HepG2 (cell line): ENCODE results near the gene ATR. TPM values are rescaled to one million over a fixed set of nuclear protein-coding genes. Genes with fewer than 3 reads are reported as not detected.
A peak's percentile ranks its signal among the peaks of the same experiment; 100 is the strongest.

ENCODE experiments used
- ARNT2 ChIP-seq: sonication (generic); formaldehyde crosslinking; IDR thresholded peaks from 2 replicates; pipeline ENCODE4 v1.8.0; 2022; ENCODE audit warnings: mild to moderate bottlenecking, low read depth, missing genetic modification reagents, moderate library complexity
- ATRX ChIP-seq: sonication (generic); formaldehyde crosslinking; IDR thresholded peaks from 2 replicates; pipeline ENCODE4 v1.4.0; 2020; ENCODE audit warnings: missing genetic modification reagents, borderline replicate concordance
- ELK4 ChIP-seq: sonication (generic); formaldehyde crosslinking; IDR thresholded peaks from 2 replicates; pipeline ENCODE4 v1.9.0; 2021; ENCODE audit warnings: missing genetic modification reagents, borderline replicate concordance
- FIP1L1 ChIP-seq: fragments of 200-400 bp; formaldehyde crosslinking; IDR thresholded peaks from 2 replicates; pipeline ENCODE4 v1.6.1; 2018; ENCODE audit warnings: low read depth, mild to moderate bottlenecking, low read length, moderate library complexity, borderline replicate concordance; ENCODE audit not compliant: insufficient read depth
- GTF2F1 ChIP-seq: fragments of 150-350 bp; IDR thresholded peaks from 2 replicates; pipeline ENCODE4 v1.6.1; 2014; ENCODE audit warnings: low read length
- HDAC2 ChIP-seq: sonication (generic); formaldehyde crosslinking; IDR thresholded peaks from 2 replicates; pipeline ENCODE4 v1.4.0; 2020; ENCODE audit warnings: missing genetic modification reagents
- HIVEP1 ChIP-seq: sonication (generic); formaldehyde crosslinking; IDR thresholded peaks from 2 replicates; pipeline ENCODE4 v1.4.0; 2020; ENCODE audit warnings: mild to moderate bottlenecking, missing genetic modification reagents
- IRF1 ChIP-seq: sonication (generic); formaldehyde crosslinking; IDR thresholded peaks from 2 replicates; pipeline ENCODE4 v1.4.0; 2020; ENCODE audit warnings: low read depth, mild to moderate bottlenecking, missing genetic modification reagents
- KLF9 ChIP-seq: IDR thresholded peaks from 2 replicates; pipeline ENCODE4 v1.6.1; 2016; ENCODE audit warnings: low read depth
- MAZ ChIP-seq, 2 experiments: sonication (generic) in 1 of 2; formaldehyde crosslinking in 1 of 2; IDR thresholded peaks; 2 replicates each; pipeline versions ENCODE4 v1.5.0 to v1.6.1; 2012 to 2020; ENCODE audit warnings: low read depth in 2 of 2, mild to moderate bottlenecking in 2 of 2, borderline replicate concordance in 1 of 2, improper control_type of control experiment in 1 of 2, low read length in 1 of 2, missing genetic modification reagents in 1 of 2, moderate library complexity in 1 of 2
- NCOR1 ChIP-seq: fragments of 200-600 bp; sonication (generic); IDR thresholded peaks from 2 replicates; pipeline ENCODE4 v1.7.0; 2017; ENCODE audit warnings: antibody characterized with exemption, low read length, borderline replicate concordance
- NFE2L1 ChIP-seq: sonication (generic); formaldehyde crosslinking; IDR thresholded peaks from 2 replicates; pipeline ENCODE4 v1.4.0; 2020; ENCODE audit warnings: missing genetic modification reagents, mild to moderate bottlenecking, borderline replicate concordance
- NR2F2 ChIP-seq: IDR thresholded peaks from 2 replicates; pipeline ENCODE4 v1.6.1; 2012; ENCODE audit warnings: low read depth, inconsistent platforms, borderline replicate concordance
- POGZ ChIP-seq: sonication (generic); formaldehyde crosslinking; IDR thresholded peaks from 2 replicates; pipeline ENCODE4 v1.4.0; 2020; ENCODE audit warnings: mild to moderate bottlenecking, missing genetic modification reagents
- SAP130 ChIP-seq: IDR thresholded peaks from 2 replicates; pipeline ENCODE4 v1.6.1; 2016; ENCODE audit warnings: low read depth
- SOX13 ChIP-seq, 3 experiments: fragments of 450-650 bp in 1 of 3; sonication (generic) in 1 of 3; formaldehyde crosslinking in 1 of 3; IDR thresholded peaks in 2 of 3; conservative IDR thresholded peaks in 1 of 3; 2 replicates each; pipeline versions ENCODE4 v1.5.0 to v1.6.1; 2016 to 2020; ENCODE audit warnings: antibody characterized with exemption in 1 of 3, mild to moderate bottlenecking in 1 of 3, missing compliant biosample characterization in 1 of 3, missing genetic modification reagents in 1 of 3, moderate library complexity in 1 of 3
- SRY ChIP-seq: sonication (generic); formaldehyde crosslinking; IDR thresholded peaks from 2 replicates; pipeline ENCODE4 v1.8.0; 2022; ENCODE audit warnings: mild to moderate bottlenecking, missing genetic modification reagents
- ZFAT ChIP-seq: sonication (generic); formaldehyde crosslinking; conservative IDR thresholded peaks from 2 replicates; pipeline ENCODE4 v1.8.1; 2023; ENCODE audit warnings: missing genetic modification reagents, inconsistent platforms
- ZFP36L1 ChIP-seq: sonication (generic); formaldehyde crosslinking; IDR thresholded peaks from 2 replicates; pipeline ENCODE4 v1.8.0; 2022; ENCODE audit warnings: mild to moderate bottlenecking, missing genetic modification reagents, moderate library complexity
- ZNF180 ChIP-seq: sonication (generic); formaldehyde crosslinking; IDR thresholded peaks from 2 replicates; pipeline ENCODE4 v1.4.0; 2020; ENCODE audit warnings: low read depth, missing genetic modification reagents, borderline replicate concordance
- ZNF556 ChIP-seq: sonication (generic); formaldehyde crosslinking; IDR thresholded peaks from 2 replicates; pipeline ENCODE4 v1.4.0; 2020; ENCODE audit warnings: mild to moderate bottlenecking, missing genetic modification reagents, borderline replicate concordance
- ZZZ3 ChIP-seq: sonication (generic); formaldehyde crosslinking; IDR thresholded peaks from 2 replicates; pipeline ENCODE4 v1.4.0; 2020; ENCODE audit warnings: missing genetic modification reagents, mild to moderate bottlenecking, borderline replicate concordance
- polyA plus RNA-seq, 8 experiments: library from polyadenylated mRNA; depleted of rRNA in 3 of 8; stranded (reverse) in 7 of 8; unstranded in 1 of 8; fragments of >200 nt; fragmentation: Illumina TruSeq in 4 of 8; extraction: Trizol in 4 of 8; gene quantifications; 2 replicates each; pipeline versions ENCODE4 v1.2.1 to v1.2.3, GENCODE V29; 2011 to 2016; ENCODE audit warnings: low read depth in 4 of 8, missing spikeins in 1 of 8, mixed read lengths in 1 of 8; ENCODE audit not compliant: insufficient read depth in 1 of 8
- total RNA-seq, 5 experiments: library from RNA; depleted of rRNA; stranded (reverse); fragments of >200 nt; fragmentation: Illumina TruSeq; extraction: Trizol; gene quantifications; 2 replicates each; pipeline ENCODE4 v1.2.3, GENCODE V29; 2016; ENCODE audit warnings: low read depth in 1 of 5
- TF ChIP-seq, protein P1 (sequence below): sonication (generic); formaldehyde crosslinking; IDR thresholded peaks from 2 replicates; pipeline ENCODE4 v1.5.0; 2020; ENCODE audit warnings: missing genetic modification reagents
- TF ChIP-seq, protein P2 (sequence below): sonication (generic); formaldehyde crosslinking; IDR thresholded peaks from 2 replicates; pipeline ENCODE4 v1.4.0; 2020; ENCODE audit warnings: missing genetic modification reagents

Gene ATR
- total and polyA plus RNA-seq, 2 of the 13 experiments (the other 11 are each of a cell fraction or from before 2014, with no cell fraction given), result 6.6 to 17.0 TPM

DNA sequence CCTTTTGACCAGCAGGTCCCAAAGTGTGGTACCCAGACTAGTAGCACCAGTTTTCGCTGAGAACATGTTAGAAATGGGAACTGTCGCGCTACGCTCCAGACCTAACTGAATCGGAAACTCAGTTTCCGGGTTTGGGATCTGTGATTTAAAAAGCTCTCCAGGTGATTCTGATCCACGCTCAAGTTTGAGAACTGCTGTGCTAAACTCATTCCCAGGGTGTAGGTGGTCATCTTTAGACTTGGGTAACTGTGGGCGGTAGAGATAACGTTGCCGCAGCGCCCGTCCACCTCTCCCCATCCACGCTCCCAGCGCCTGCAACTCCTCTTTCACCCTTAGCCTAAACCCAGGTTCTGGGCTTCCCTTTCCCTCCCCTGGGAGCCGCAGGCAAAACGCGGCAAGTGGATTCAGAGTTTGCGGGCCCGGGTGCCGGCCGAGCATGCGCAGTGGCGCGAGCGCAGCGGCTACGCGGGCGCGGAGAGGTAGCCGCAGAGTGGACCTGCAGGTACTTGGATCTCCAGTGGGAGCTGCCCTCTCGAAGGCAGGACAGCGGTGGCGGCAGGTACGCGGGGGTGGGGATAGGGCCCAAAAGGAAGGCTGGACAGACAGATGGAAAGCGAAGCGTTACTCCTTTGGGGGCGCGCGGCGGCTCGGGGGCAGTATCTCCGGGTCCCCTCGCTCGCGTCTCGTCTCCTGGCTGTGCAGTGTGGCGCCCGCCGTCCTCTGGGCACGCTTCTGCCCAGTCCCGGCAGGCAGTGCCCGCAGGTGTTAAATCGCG lies 17.6 kb upstream of the ATR start, which contains the start of gene PLS1 (continued):
- TF ChIP-seq, protein P1, sequence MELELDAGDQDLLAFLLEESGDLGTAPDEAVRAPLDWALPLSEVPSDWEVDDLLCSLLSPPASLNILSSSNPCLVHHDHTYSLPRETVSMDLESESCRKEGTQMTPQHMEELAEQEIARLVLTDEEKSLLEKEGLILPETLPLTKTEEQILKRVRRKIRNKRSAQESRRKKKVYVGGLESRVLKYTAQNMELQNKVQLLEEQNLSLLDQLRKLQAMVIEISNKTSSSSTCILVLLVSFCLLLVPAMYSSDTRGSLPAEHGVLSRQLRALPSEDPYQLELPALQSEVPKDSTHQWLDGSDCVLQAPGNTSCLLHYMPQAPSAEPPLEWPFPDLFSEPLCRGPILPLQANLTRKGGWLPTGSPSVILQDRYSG, result no peak
- TF ChIP-seq POGZ (CRISPR knock-in tag), result peak; percentile 93
- TF ChIP-seq GTF2F1, result no peak
- peak; percentile 82 for TF ChIP-seq SRY (CRISPR knock-in tag)
- peak; percentile 87 for TF ChIP-seq SAP130 (CRISPR knock-in tag)
- TF ChIP-seq ZNF180 (CRISPR knock-in tag), result no peak
- no peak for TF ChIP-seq ZFP36L1 (CRISPR knock-in tag)
- no peak for TF ChIP-seq ZZZ3 (CRISPR knock-in tag)
- TF ChIP-seq KLF9 (CRISPR knock-in tag), result no peak
- TF ChIP-seq IRF1 (CRISPR knock-in tag), result no peak
- peak; percentile 43; the same call in 1 of the 2 replicates for TF ChIP-seq SOX13 (IDR thresholded peaks at IDR 0.05)
- TF ChIP-seq SOX13 (CRISPR knock-in tag; conservative IDR thresholded peaks at IDR 0.05 in 1 of 2, IDR thresholded peaks at IDR 0.05 in 1 of 2), result peak in 1 of 2 experiments; percentile 47; a peak in 2 of 4 replicates
- TF ChIP-seq NR2F2, result no peak
- TF ChIP-seq NFE2L1 (CRISPR knock-in tag), result 0 out of 2 replicates have a peak, but pooled peaks have one; percentile 22
- peak; percentile 90 for TF ChIP-seq HDAC2 (CRISPR knock-in tag)
- no peak for TF ChIP-seq ZFAT
- TF ChIP-seq ZNF556 (CRISPR knock-in tag), result peak; percentile 69; the same call in 1 of the 2 replicates
- TF ChIP-seq FIP1L1, result peak; percentile 64; the same call in 1 of the 2 replicates
- TF ChIP-seq ARNT2 (CRISPR knock-in tag), result peak; percentile 90
- TF ChIP-seq, protein P2, sequence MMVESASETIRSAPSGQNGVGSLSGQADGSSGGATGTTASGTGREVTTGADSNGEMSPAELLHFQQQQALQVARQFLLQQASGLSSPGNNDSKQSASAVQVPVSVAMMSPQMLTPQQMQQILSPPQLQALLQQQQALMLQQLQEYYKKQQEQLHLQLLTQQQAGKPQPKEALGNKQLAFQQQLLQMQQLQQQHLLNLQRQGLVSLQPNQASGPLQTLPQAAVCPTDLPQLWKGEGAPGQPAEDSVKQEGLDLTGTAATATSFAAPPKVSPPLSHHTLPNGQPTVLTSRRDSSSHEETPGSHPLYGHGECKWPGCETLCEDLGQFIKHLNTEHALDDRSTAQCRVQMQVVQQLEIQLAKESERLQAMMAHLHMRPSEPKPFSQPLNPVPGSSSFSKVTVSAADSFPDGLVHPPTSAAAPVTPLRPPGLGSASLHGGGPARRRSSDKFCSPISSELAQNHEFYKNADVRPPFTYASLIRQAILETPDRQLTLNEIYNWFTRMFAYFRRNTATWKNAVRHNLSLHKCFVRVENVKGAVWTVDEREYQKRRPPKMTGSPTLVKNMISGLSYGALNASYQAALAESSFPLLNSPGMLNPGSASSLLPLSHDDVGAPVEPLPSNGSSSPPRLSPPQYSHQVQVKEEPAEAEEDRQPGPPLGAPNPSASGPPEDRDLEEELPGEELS, result 0 out of 2 replicates have a peak, but pooled peaks have one; percentile 31
- peak; percentile 75; the same call in 1 of the 2 replicates for TF ChIP-seq MAZ (IDR thresholded peaks at IDR 0.05; ENCODE audit: borderline replicate concordance, low read depth, low read length)
- peak; percentile 72 for TF ChIP-seq MAZ (CRISPR knock-in tag; IDR thresholded peaks at IDR 0.05; ENCODE audit: low read depth)
- TF ChIP-seq NCOR1, result no peak
- no peak for TF ChIP-seq ELK4 (CRISPR knock-in tag)
- TF ChIP-seq ATRX, result no peak
- TF ChIP-seq HIVEP1 (CRISPR knock-in tag), result peak; percentile 93
